GM11168 (cell line): ENCODE measurements around the gene PISD.
"Not testable (repeated sequence)": the region's sequence is repeated elsewhere in the genome, so short reads cannot be mapped to it uniquely, and the experiment has no call there.

Source experiments
- in situ Hi-C: fragments of 300-500 bp; cut with MboI; formaldehyde crosslinking; loops from one replicate; pipeline ENCODE4 v1.12.0; 2022; ENCODE audit warnings: low sequenced_read_pairs; ENCODE audit not compliant: unreplicated experiment

The PISD gene

DNA sequence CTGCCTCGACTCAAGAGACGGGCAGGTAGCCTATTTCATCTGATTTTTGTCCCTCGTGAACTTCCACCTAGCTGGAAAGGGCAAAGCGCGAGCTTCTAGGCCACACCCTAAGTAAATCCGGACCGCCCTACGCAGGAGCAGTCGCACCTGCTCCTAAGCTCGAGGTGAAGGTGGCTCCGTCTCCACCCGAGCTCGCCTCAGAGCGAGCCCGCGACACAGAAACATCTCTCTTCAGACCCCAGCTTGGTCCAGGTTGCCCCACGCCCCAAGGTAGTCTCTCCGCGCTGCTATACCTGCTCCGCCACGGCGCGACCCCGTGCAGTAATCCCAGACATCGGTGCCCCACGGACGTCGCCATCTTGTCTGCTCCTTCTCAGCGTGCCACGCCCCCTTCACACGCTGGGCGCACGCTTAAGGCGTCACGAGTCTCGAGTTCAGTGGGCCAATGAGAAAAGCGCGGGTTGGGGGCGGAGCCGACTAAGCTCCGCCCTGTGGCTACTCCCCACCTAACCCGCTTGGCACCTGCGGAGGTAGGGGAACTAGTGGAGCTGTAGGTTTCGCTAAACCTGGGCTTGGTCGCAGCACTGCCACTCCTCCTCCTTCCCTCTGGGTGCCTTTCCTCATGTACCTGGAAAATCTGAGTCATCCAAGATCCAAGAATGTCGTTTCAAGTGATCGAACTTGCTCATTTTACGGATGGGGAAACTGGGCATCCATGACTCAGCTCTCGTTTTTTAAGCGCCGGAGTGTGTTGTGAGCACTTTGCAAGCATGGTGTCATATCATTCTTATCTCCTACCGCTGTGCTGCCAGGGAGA is at the start of gene PISD:
PISD (minus strand) TSS at position 365 of the 817 bp plus-strand sequence; CDS start at position 358, 7 bp downstream.
- in situ Hi-C loops: loop anchor here (10.0 kb wide), 1 partner anchor 293 kb away; no protein-coding TSS in a partner anchor

DNA sequence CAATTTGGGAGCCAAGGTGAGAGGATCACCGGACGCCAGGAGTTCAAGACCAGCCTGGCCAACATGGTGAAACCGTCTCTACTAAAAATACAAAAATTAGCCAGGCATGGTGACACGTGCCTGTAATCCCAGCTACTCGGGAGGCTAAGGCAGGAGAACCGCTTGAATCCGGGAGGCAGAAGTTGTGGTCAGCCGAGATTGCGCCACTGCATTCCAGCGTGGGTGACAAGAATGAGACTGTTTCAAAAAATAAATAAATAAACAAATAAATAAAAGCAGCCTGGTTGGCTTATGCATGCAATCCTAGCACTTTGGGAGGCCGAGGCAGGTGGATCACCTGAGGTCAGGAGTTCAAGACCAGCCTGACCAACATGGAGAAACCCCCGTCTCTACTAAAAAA is 49.2 kb upstream of the PISD start:
- in situ Hi-C loops: not testable (repeated sequence)

DNA sequence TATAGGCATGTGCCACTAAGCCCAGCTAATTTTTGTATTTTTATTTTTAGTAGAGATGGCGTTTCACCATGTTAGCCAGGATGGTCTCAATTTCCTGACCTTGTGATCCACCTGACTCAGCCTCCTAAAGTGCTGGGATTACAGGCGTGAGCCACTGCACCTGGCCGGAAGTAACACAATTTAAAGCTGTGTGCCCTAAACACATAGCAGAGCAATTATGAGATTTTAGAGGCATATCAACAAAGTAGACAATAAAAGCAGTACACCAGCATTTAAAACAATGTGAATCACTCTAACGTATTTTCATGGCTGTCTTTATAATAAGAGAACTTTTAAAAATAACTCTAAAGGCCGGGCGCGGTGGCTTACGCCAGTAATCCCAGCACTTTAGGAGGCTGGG is 45.5 kb upstream of the PISD start:
- in situ Hi-C loops: no loop called here

DNA sequence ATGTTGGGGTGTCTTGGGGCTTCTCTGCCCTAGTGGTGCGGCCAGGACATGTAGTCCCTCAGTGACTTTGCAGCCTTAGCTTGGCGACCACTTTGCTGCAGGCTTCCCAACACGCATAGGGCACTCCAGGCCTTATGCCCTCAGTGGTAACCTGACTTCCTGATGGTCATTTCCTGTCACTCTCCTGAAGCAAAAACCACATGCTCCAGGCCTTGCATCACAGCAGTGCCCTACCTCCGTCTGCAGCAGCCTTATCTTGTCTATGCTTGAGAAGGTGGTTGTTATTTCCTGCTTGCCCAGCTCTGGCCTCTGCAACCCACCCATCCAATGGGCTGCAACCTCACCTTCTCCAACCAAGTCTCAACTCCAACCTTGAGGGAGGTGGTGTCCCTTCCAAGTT is 33.4 kb upstream of the PISD start:
- in situ Hi-C loops: no loop called here

DNA sequence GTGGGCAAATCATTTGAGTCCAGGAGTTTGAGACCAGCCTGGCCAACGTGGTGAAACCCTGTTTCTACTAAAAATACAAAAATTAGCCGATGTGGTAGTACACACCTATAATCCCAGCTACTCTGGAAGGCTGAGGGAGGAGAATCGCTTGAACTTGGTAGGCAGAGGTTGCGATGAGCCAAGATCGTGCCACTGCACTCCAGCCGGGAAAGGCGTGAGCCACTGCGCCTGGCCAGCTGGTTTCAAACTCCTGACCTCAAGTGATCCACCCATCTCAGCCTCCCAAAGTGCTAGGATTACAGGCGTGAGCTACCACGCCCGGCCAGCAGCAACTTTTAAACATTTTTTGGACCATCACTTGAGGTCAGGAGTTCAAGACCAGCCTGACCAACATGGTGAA is 32.0 kb upstream of the PISD start:
- in situ Hi-C loops: not testable (repeated sequence)

DNA sequence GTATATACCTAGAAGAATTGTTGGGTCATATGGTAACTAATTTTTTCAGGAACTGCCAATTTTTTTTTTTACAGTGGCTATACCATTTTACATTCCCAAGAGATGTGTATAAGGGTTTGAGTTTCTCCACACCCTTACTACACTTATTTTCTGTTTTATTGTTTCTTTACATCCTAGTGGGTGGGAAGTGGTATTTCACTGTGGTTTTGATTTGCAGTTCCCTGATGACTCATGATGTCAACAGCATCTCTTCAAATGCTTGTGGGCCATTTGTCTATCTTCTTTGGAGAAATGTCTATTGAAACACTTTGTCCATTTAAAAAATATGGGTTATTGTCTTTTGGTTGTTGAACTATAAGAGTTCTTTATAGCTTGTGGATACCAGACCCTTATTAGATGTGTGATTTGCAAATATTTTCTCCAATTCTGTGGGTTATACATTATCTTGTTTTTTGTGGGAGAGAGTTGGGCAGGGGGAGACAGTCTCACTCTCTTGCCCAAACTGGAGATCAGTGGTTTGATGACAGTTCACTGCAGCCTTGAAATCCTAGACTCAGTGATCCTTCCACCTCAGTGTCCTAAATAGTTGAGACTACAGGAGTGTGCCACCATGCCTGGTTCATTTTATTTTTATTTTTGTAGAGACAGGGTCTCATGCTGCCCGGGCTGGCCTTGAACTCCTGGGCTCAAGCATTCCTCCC is 30.3 kb upstream of the PISD start:
- in situ Hi-C loops: no loop called here

DNA sequence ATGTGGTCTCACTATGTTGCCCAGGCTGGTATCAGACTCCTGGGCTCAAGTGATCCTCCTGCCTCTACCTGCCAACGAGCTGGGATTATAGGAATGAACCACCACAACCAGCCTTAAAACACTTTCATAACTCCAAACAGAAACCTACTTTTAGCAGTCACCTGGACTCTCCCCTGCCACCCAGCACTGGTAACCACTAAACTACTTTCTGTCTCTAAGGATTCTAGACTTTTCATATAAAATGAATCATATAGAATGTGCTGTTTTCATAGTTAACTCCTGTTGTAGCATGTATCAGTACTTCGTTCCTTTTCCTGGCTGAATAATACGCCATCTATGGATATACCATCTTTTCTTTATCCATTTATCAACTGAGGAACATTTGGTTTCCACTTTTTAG is 29.4 kb upstream of the PISD start:
- in situ Hi-C loops: no loop called here

DNA sequence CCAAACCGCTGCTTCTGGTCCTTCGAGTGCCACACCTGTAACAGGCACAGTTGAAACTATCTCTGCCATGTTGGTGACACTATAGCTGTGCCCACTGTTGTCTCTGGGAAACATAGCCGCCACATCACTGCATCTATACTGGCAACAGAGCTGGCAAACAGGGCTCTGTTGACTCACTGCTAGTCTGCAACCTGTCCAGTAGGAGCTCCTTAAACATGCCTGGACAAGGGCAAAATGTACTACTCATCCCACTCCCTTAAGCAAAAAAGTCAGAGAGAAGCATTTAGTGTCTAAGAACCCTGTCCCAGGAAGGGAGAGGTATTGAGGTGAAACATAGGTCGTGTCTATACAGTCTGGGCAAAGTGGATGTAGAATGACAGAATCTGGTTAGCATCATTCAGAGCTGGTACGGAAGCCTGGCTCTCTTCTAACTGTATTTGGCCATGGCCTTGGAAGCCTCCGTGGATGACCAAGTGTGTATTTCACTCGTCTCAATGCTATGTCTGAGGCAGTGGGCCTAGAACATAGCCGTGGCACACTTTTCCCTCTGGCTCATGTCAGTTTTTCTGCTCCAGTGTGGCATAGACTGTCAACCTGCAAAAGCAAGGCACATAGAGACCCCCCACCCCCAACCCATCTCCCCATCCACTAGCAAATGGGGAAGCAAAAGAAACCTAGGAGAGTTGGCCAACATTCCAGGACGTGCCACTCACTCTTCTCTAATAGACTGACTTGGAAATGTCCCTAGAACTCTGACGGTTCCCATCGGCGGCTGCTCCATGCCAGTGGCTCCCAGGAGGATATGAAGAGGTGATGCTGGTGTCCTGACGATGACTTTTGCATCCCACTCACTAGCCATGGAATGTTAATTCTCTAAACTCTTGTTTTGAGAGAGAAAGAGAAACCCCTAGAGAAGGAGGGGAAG is 21.4 kb upstream of the PISD start:
- in situ Hi-C loops: no loop called here

DNA sequence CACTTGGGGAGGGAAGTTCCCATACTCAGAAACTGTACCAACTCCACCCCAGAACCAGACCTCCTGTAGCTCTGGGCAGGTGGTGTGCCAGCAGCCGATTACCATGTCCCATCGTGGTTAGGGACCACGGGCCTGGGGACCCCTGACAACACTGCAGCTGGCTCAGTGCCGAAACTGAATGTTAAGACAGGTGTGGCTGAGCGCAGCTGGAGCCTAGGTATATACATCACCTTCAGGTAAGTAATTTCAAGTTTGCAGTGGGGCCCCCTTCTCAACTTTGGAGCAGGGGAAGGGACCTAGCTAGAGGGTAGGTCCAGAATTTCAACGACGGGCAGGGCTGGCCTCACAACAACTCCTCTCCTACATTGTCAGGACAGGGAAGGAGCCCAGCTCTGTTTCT is 20.7 kb upstream of the PISD start:
- in situ Hi-C loops: no loop called here

DNA sequence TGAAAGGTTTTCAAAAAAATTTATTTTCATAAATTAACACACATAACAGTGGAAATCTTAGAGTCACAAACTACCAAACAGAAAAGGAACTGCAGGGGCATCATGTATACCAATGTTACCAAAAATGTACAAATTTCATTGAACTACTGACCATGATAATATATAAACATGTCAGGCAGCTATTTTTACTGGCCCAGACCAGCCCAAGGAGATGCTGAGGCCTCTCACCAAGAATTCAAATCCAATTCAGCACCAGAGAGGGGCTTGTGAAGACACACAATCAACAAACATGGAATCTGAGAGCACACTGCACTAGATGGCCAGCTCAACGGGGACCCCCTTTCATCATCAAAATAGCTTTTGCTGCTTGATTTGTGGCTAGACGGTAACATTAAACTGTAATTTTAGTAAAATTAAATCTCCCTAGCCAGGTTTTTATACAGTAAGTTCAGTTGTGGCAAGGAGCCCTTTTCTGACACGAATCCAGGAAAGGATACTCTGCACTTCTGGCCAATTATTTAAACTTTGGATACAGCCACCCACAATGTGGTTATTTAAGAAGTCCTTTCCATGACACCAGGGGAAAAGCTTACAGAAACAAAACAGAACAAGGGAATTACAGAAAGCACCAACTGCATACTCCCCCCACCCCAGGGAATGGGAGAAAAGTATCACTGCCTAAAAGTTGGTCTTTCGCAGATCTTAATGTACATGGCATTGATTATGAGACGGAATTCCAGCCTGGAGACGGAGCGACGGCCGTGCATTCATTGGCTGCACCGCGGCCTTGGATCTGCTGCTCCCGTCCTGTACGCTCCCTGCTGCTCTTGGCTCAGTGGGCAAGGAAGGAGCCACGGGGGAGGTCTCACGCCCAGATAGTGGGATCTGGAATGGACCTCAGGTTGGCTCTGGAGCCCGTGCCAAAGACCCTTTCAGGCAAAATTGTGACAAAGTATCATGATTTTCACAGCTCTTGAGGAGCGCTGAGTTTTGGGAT is 19.6 kb upstream of the PISD start:
- in situ Hi-C loops: no loop called here

DNA sequence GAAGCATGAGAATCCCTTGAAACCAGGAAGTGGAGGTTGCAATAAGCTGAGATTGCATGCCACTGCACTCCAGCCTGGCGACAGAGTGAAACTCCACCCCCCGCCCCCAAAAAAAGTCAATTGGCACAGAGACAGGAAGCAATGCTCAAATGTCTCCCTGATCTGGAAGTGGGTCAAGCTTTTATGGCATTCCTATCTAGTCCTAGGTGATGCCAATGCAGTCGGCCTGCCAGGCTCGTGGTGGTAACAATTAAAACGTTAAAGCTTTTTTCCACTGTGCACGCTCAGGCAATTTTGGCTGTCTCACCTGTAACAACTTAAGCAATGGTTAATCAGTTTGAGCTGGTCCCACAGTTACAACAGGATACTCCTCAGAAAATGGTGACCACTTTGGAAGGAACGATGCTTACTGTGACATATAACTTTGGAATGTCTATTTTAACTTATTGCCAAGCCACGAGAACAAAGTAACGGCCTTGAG is 18.9 kb upstream of the PISD start:
- in situ Hi-C loops: no loop called here

DNA sequence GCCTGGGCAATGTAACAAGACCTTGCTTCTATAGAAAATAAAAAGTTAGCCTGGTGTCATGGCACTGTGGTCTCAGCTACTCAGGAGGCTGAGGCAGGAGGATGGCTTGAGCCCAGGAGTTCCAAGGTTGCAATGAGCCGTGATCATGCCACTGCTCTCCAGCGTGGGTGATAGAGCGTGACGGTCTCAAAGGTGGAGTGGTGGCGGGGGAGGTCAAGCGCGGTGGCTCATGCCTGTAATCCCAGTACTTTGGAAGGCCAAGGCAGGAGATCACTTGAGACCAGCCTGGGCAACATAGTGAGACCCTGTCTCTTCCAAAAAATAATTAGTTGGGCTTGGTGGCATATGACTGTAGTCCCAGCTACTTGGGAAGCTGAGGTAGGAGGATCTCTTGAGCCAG is 16.7 kb upstream of the PISD start:
- in situ Hi-C loops: no loop called here

DNA sequence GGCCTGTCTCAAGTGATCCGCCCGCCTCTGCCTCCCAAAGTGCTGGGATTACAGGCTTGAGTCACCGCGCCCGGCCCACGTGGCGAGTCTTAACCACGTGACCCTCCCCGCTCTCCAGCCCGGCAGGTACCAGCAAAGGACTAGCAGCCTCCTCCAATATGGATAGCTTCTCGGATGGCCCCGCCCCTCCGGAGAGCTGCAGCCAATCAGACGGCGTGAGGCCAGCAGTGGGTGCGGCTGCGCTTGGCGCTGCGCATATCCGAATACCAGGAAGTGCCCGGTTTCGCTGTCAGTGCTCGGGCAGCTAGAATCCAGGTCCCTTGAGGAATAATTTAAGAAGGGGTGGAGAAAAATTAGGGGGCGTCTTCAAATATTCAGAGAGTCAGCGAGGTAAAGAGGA is 14.7 kb upstream of the PISD start:
- in situ Hi-C loops: no loop called here

DNA sequence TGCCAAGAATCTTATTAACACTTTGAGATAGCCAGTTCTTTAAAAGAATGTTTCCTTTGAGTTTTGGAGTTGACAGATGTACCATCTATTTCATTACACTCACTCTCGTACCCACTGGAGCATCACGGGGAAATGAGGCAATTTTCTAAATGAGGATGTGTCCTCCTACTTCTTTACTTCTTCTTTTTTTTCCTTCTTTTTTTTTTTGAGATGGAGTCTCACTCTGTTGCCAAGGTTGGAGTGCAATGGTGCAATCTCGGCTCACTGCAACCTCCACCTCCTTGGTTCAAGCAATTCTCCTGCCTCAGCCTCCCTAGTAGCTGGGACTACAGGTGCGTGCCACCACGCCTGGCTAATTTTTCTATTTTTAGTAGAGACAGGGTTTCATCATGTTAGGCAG is 12.2 kb upstream of the PISD start:
- in situ Hi-C loops: not testable (repeated sequence)

DNA sequence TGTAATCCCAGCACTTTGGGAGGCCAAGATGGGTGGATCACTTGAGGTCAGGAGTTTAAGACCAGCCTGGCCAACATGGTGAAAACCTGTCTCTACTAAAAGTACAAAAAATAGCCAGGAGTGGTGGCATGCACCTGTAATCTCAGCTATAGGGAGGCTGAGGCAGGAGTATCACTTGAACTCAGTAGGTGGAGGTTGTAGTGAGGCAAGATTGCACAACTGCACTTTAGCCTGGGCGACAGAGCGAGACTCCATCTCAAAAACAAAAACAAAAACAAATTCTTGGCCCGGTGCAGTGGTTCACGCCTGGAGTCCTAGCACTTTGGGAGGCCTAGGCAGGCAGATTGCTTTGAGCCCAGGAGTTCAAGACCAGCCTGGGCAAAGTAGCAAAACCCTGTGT is 6.8 kb upstream of the PISD start:
- in situ Hi-C loops: loop anchor here (10.0 kb wide), 1 partner anchor 286 kb away; no protein-coding TSS in a partner anchor

DNA sequence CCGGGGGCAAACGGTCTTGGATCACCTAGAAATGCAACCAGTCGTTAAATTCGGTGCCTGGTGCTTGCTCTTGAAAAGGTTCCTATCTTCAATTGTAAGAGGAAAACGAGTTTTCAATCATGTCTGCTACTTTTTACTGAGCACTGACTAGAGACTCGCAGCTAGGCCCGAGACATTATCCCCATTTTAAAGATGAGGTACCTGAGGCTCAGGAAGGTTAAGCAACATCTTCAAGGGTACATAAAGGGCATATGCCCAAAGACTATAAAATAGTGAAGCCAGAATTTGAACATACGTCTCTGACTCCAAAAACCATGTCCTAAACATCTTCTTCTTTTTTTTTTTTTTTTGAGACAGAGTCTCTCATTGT is 638 bp upstream of the PISD start:
- in situ Hi-C loops: loop anchor here (10.0 kb wide), 1 partner anchor 292 kb away; no protein-coding TSS in a partner anchor

DNA sequence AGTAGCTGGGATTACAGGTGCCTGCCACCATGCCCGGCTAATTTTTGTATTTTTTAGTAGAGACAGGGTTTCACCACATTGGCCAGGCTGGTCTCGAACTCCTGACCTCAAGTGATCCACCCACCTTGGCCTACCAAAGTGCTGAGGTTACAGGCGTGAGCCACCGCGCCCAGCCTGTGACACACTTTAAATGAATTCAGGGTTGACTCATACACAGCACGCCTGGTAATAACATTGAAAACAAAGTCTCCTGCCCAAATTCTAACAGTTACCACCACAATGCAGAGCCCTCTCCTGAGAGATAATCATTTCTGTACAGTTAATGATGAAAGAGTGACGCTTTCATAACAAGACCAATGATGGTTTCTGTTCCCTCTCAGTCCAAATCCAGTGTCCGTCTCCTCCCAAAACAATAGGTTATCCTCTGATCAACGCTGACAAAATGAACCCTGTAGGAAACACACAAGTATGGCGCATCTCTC is 1.1 kb downstream of the PISD start:
- in situ Hi-C loops: loop anchor here (10.0 kb wide), 1 partner anchor 294 kb away; no protein-coding TSS in a partner anchor

DNA sequence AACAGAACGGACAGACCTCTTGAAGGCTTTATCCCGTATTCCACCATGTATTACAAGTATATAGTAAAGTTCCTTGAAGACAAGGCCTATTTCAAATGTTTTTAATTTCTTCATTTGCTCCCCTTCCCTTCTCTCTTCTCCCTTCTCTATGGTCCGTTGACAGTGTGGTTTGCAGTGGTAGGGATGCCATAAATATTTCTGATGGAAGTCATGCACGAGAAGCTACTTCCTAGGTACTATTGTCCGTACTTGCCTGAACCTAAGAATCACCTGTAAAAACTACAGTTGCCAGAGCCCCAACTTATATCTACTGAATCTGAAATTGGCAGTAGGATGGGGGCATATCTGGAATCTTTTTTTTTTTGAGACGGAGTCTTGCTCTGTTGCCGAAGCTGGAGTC is 2.8 kb downstream of the PISD start:
- in situ Hi-C loops: no loop called here

DNA sequence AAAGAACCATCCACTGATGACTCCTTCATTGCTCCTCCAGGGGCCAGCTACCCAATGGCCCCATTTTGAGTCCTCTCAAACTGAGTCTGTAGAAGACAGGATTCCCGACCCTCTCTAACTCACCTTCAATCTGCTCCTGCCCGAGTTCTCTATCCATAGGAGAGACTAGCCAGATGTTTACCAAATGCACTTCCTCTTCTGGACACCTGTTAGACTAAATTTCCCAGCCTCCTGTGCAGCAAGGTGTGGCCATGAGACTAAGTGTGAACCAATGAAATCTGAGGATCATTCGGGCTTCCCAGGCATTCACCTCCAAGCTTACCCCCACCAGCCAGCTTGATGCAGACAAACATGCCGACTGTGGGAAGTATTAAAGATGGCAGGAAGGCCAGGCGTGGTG is 7.6 kb downstream of the PISD start:
- in situ Hi-C loops: no loop called here
